ENCODE measurements around the gene CYBB.

- TF ChIP-seq POLR2A (IDR thresholded peaks at IDR 0.05; ENCODE audit: low read length): no peak
- TF ChIP-seq GATA1 (IDR thresholded peaks at IDR 0.05; ENCODE audit: low read depth, low read length): no peak
These were observed 12.4 kb upstream of the CYBB start for GRCh38 chrX:37767430-37767829.
